Endothelial cell of umbilical vein (primary cell): Measurements from ENCODE around the gene RGS6. TPM values are rescaled to one million over a fixed set of nuclear protein-coding genes. Genes with fewer than 3 reads are reported as not detected.

Source experiments
- BruUV-seq: library from RNA; stranded (reverse); fragments of 400-500 nt; replicated peaks from 2 replicates; lab custom pipeline; 2021; lab: Mats Ljungman, UMichigan
- CTCF ChIA-PET: fragments of 300-600, 350-600 bp; sonication (Branson Sonifier 250); formaldehyde crosslinking; loops from one replicate; lab custom pipeline; 2021; ENCODE audit warnings: antibody characterized with exemption, inconsistent platforms; lab: Charles Lee
- POLR2A ChIA-PET: fragments of 300-600, 350-600 bp; sonication (Branson Sonifier 250); formaldehyde crosslinking; loops from one replicate; lab custom pipeline; 2021; ENCODE audit warnings: antibody characterized with exemption, inconsistent platforms; lab: Charles Lee
- DNase-seq: peaks from one replicate; pipeline ENCODE4 v3.0.0-alpha.2; 2011; ENCODE audit warnings: low read depth, low spot score
- FAIRE-seq: peaks from 2 replicates; lab custom pipeline; 2011; peaks lifted over from hg19 to GRCh38; lab: Jason Lieb, UNC
- H2AFZ ChIP-seq: 2 replicates; pipeline ENCODE4 v1.6.0; 2012; ENCODE audit warnings: low read depth, low read length, control low read depth, inconsistent platforms
- H3K27ac ChIP-seq: 2 replicates; pipeline ENCODE4 v1.5.1; 2011; ENCODE audit warnings: low read depth, mild to moderate bottlenecking, control low read depth, low read length, moderate library complexity; ENCODE audit not compliant: insufficient read depth
- H3K27me3 ChIP-seq, 2 experiments: 2 replicates each; pipeline versions ENCODE4 v1.6.0 to v1.6.1; 2011; ENCODE audit warnings: low read length in 2 of 2, mixed read lengths in 1 of 2; ENCODE audit not compliant: control insufficient read depth in 2 of 2, insufficient read depth in 2 of 2
- H3K36me3 ChIP-seq, 2 experiments: 2 replicates in 1 of 2; 3 replicates in 1 of 2; pipeline ENCODE4 v1.5.1; 2011; ENCODE audit warnings: low read length in 2 of 2, mild to moderate bottlenecking in 1 of 2, moderate library complexity in 1 of 2; ENCODE audit not compliant: control insufficient read depth in 2 of 2, insufficient read depth in 2 of 2; ENCODE audit errors: extremely low read depth in 1 of 2
- H3K4me1 ChIP-seq: 3 replicates; pipeline ENCODE4 v1.5.1; 2011; ENCODE audit warnings: mild to moderate bottlenecking, low read length; ENCODE audit not compliant: control insufficient read depth, insufficient read depth; ENCODE audit errors: extremely low read depth
- H3K4me2 ChIP-seq: 2 replicates; pipeline ENCODE4 v1.6.1; 2011; ENCODE audit warnings: low read length, control low read depth, mixed read lengths; ENCODE audit not compliant: insufficient read depth
- H3K4me3 ChIP-seq, 3 experiments: fragments of 200-600 bp in 1 of 3; sonication (generic), shearing (Covaris generic) in 1 of 3; replicated peaks in 1 of 3; 2 replicates each; pipeline ENCODE4 v1.5.1; 2011 to 2016; ENCODE audit warnings: control low read depth in 3 of 3, low read length in 3 of 3, mild to moderate bottlenecking in 2 of 3, inconsistent platforms in 1 of 3, low read depth in 1 of 3, moderate library complexity in 1 of 3; ENCODE audit not compliant: insufficient read depth in 1 of 3
- H3K79me2 ChIP-seq: 2 replicates; pipeline ENCODE4 v1.6.0; 2012; ENCODE audit warnings: low read length, inconsistent platforms; ENCODE audit not compliant: control insufficient read depth, insufficient read depth
- H3K9ac ChIP-seq: replicated peaks from 2 replicates; pipeline ENCODE3; 2011; ENCODE audit warnings: low read length, control low read depth; ENCODE audit not compliant: insufficient read depth; ENCODE audit errors: extremely low read depth
- H3K9me1 ChIP-seq: replicated peaks from 3 replicates; pipeline ENCODE4 v1.6.0; 2011; ENCODE audit warnings: mild to moderate bottlenecking, low read length; ENCODE audit not compliant: control insufficient read depth, insufficient read depth; ENCODE audit errors: extremely low read depth
- H3K9me3 ChIP-seq: replicated peaks from 2 replicates; pipeline ENCODE4 v1.5.1; 2012; ENCODE audit warnings: low read length, inconsistent platforms; ENCODE audit not compliant: control insufficient read depth, insufficient read depth
- H4K20me1 ChIP-seq: replicated peaks from 2 replicates; pipeline ENCODE3; 2011; ENCODE audit warnings: mild to moderate bottlenecking, low read length; ENCODE audit not compliant: control insufficient read depth, insufficient read depth; ENCODE audit errors: extremely low read depth
- CTCF ChIP-seq, 2 donors: IDR thresholded peaks; 1 replicate in 1 of 2; 2 replicates in 1 of 2; pipeline ENCODE4 v1.5.1; 2011; ENCODE audit warnings: low read length in 2 of 2, mild to moderate bottlenecking in 2 of 2, moderate library complexity in 2 of 2, control low read depth in 1 of 2, inconsistent platforms in 1 of 2, low read depth in 1 of 2; ENCODE audit not compliant: insufficient read depth in 1 of 2; ENCODE audit errors: extremely low read depth in 1 of 2
- EZH2 ChIP-seq: IDR thresholded peaks from 2 replicates; pipeline ENCODE4 v1.6.1; 2012; ENCODE audit warnings: borderline replicate concordance, low read depth, mild to moderate bottlenecking, moderate library complexity, low read length, inconsistent platforms; ENCODE audit not compliant: severe bottlenecking
- FOS ChIP-seq: IDR thresholded peaks from 2 replicates; pipeline ENCODE4 v1.6.1; 2011; ENCODE audit warnings: mild to moderate bottlenecking, low read length, moderate library complexity, borderline replicate concordance; ENCODE audit not compliant: insufficient read depth
- GATA2 ChIP-seq: IDR thresholded peaks from 2 replicates; pipeline ENCODE4 v1.7.0; 2011; ENCODE audit warnings: low read depth, mild to moderate bottlenecking, moderate library complexity, mixed read lengths, low read length; ENCODE audit not compliant: insufficient read length, insufficient read depth
- JUN ChIP-seq: IDR thresholded peaks from 2 replicates; pipeline ENCODE4 v1.6.1; 2011; ENCODE audit warnings: borderline replicate concordance, low read depth; ENCODE audit not compliant: insufficient read length, insufficient read depth
- MAX ChIP-seq: IDR thresholded peaks from 2 replicates; pipeline ENCODE4 v1.6.1; 2011; ENCODE audit not compliant: insufficient read depth, insufficient read length
- MYC ChIP-seq: IDR thresholded peaks from one replicate; pipeline ENCODE4 v1.6.1; 2011; ENCODE audit warnings: mild to moderate bottlenecking, low read depth, low read length
- POLR2A ChIP-seq: IDR thresholded peaks from 2 replicates; pipeline ENCODE4 v1.6.1; 2012; ENCODE audit warnings: low read depth, mild to moderate bottlenecking, control low read depth, low read length
- POLR2AphosphoS5 ChIP-seq: IDR thresholded peaks from 2 replicates; pipeline ENCODE4 v1.6.1; 2012; ENCODE audit warnings: low read depth, mild to moderate bottlenecking, control low read depth, low read length, moderate library complexity; ENCODE audit not compliant: insufficient read depth
- dilution Hi-C: fragments of 300-500 bp; cut with MboI; formaldehyde crosslinking; loops from one replicate; pipeline ENCODE4 v1.15.0; 2019; ENCODE audit warnings: low sequenced_read_pairs; ENCODE audit not compliant: extremely low pct_ligation_motif_present
- intact Hi-C: fragments of 100-400 bp; cut with micrococcal nuclease; formaldehyde crosslinking; loops from one replicate; pipeline ENCODE4 v1.10.0; 2022
- polyA plus RNA-seq, 4 experiments: library from polyadenylated mRNA; depleted of rRNA in 3 of 4; stranded (reverse) in 3 of 4; unstranded in 1 of 4; fragments of >200 nt; gene quantifications; 2 replicates each; pipeline versions ENCODE4 v1.2.1 to v1.2.3, GENCODE V29; 2011 to 2012; ENCODE audit warnings: missing spikeins in 1 of 4
- total RNA-seq: library from RNA; stranded (reverse); gene quantifications from 2 replicates; pipeline ENCODE4 v1.2.3, GENCODE V29; 2021

The RGS6 gene
- total and polyA plus RNA-seq, 2 donors (not counting 3 experiments of a cell fraction or from before 2014, with no cell fraction given): not detected

DNA sequence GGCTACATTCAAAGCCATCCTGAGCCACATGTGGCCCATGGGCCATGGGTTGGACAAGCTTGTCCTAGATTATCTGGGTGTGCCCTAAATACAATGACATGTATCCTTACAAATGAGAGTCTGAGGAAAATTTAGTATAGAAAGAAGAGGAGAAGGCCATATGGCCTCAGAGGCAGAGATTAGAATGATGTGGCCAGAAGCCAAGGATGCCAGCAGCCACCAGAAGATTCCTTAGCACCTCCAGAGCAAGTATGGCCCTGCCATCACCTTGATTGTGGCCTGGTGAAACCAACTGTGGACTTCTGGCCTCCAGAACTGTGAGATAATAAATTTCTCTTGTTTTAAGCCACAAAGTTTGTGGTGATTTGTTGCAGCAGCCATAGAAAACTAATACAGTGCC is 436.9 kb downstream of the RGS6 start:
- Histone ChIP-seq H3K27me3 (no peaks in the 10 kb centered on the region), H3K4me1 (no peaks in the 10 kb centered on the region), H3K9me3 (no peaks in the 10 kb centered on the region), H3K36me3 (no peaks in the 10 kb centered on the region), H3K9me1 (no peaks in the 10 kb centered on the region), H3K4me3 (no peak overlapping the region), H3K27ac (no peak overlapping the region), H2AFZ (no peak overlapping the region), H3K4me2 (no peak overlapping the region), H3K79me2 (no peaks in the 10 kb centered on the region), H4K20me1 (no peaks in the 10 kb centered on the region), H3K9ac (no peak overlapping the region)
- ChIA-PET POLR2A (no interaction called here), CTCF (no interaction called here)
- dilution Hi-C loops (no loop called here), intact Hi-C loops (no loop called here)
- BruUV-seq: no TSS peak
- no peak for FAIRE-seq
- no peak for DNase-seq
- TF ChIP-seq MYC (no peak), GATA2 (no peak), POLR2A (no peak), POLR2AphosphoS5 (no peak), JUN (no peak), EZH2 (no peak), CTCF (IDR thresholded peaks at IDR 0.05; ENCODE audit: extremely low read depth in 1 of 2, insufficient read depth in 1 of 2, low read depth in 1 of 2, low read length in 2 of 2) (no peak), MAX (no peak), FOS (no peak)
